Ascending aorta (tissue), 2 donors: ENCODE data around the gene RND3. TPM values are rescaled to one million over a fixed set of nuclear protein-coding genes. Genes with fewer than 3 reads are reported as not detected.

Experiments used
- DNase-seq, 2 donors: peaks; one replicate each; pipeline ENCODE4 v3.0.0-alpha.2; 2019; ENCODE audit warnings: low spot score in 2 of 2
- H3K27ac ChIP-seq, 2 donors: fragments of 200-600 bp; sonication (generic); one replicate each; pipeline ENCODE4 v1.5.1; 2016 to 2017; ENCODE audit warnings: mild to moderate bottlenecking in 1 of 2
- H3K27me3 ChIP-seq: fragments of 200-600 bp; sonication (generic); one replicate; pipeline ENCODE4 v1.5.1; 2017
- H3K36me3 ChIP-seq, 2 donors: fragments of 200-600 bp; sonication (generic); one replicate each; pipeline ENCODE4 v1.5.1; 2016
- H3K4me1 ChIP-seq, 2 donors: fragments of 200-600 bp; sonication (generic); one replicate each; pipeline ENCODE4 v1.5.1; 2016 to 2017; ENCODE audit warnings: mild to moderate bottlenecking in 1 of 2
- H3K4me3 ChIP-seq, 2 donors: fragments of 200-600 bp; sonication (generic); one replicate each; pipeline ENCODE4 v1.5.1; 2016 to 2017; ENCODE audit warnings: mild to moderate bottlenecking in 1 of 2
- H3K9me3 ChIP-seq, 2 donors: fragments of 200-600 bp; sonication (generic); one replicate each; pipeline ENCODE4 v1.5.1; 2016
- CTCF ChIP-seq, 3 experiments: fragments of 200-600 bp in 2 of 3; fragments of 450-650 bp in 1 of 3; sonication (generic) in 2 of 3; IDR thresholded peaks; one replicate each; pipeline ENCODE4 v1.5.1; 2016 to 2019; ENCODE audit warnings: antibody characterized with exemption in 3 of 3, mild to moderate bottlenecking in 1 of 3, moderate library complexity in 1 of 3
- intact Hi-C: fragments of 100-400 bp; cut with DNase I; formaldehyde crosslinking; loops from one replicate; pipeline ENCODE4 v1.15.1; 2023
- total RNA-seq: library from RNA; depleted of rRNA; stranded (reverse); fragments of >200 nt; gene quantifications from one replicate; pipeline ENCODE4 v1.1.0, GENCODE V29; 2016

The RND3 gene
- total RNA-seq, 1 donor from 2014 or later = 10.7 TPM

GRCh38 chr2:150442484-150442883 lies 45.0 kb downstream of the RND3 start:
- no peak for DNase-seq
- Histone ChIP-seq H3K4me1 (no peaks in the 10 kb centered on the region), H3K27ac (no peak overlapping the region), H3K36me3 (no peaks in the 10 kb centered on the region), H3K9me3 (no peaks in the 10 kb centered on the region), H3K4me3 (no peak overlapping the region), H3K27me3 (no peaks in the 10 kb centered on the region)
- TF ChIP-seq CTCF (IDR thresholded peaks at IDR 0.05) = no peak
- intact Hi-C loops = no loop called here

DNA sequence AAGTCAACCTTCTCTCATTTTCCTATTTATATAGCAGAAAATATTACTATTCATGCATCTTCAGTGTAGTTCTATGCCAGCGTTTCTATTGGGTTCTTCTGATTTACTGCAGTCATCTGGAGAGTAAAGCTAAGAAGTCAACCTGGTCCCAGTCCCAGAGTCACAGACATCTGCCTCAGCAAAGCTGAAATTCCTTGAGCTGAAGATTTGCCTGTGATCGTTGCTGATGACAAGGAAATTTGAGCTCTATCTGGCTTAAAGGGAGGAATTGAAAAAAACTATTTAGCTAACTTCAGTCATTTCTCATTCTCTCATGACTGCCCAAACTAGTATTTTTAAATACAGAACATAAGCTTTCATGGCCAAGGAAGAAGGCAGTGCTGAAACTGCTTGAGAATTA lies 45.7 kb downstream of the RND3 start:
- no peak for DNase-seq
- no peaks in the 10 kb centered on the region for H3K4me1 ChIP-seq
- H3K36me3 ChIP-seq = no peaks in the 10 kb centered on the region
- TF ChIP-seq CTCF (IDR thresholded peaks at IDR 0.05) = no peak
- H3K4me3 ChIP-seq = no peak overlapping the region
- no peaks in the 10 kb centered on the region for H3K27me3 ChIP-seq
- intact Hi-C loops = no loop called here
- H3K27ac ChIP-seq = no peak overlapping the region
- H3K9me3 ChIP-seq = no peaks in the 10 kb centered on the region

- Histone ChIP-seq H3K4me1 (no peaks in the 10 kb centered on the region), H3K27me3 (no peaks in the 10 kb centered on the region), H3K36me3 (no peaks in the 10 kb centered on the region), H3K27ac (no peak overlapping the region), H3K9me3 (no peaks in the 10 kb centered on the region), H3K4me3 (no peak overlapping the region)
- intact Hi-C loops = no loop called here
- TF ChIP-seq CTCF (IDR thresholded peaks at IDR 0.05) = no peak
- DNase-seq = no peak
Observed at GRCh38 chr2:150441226-150441625, 46.2 kb downstream of the RND3 start.

DNA sequence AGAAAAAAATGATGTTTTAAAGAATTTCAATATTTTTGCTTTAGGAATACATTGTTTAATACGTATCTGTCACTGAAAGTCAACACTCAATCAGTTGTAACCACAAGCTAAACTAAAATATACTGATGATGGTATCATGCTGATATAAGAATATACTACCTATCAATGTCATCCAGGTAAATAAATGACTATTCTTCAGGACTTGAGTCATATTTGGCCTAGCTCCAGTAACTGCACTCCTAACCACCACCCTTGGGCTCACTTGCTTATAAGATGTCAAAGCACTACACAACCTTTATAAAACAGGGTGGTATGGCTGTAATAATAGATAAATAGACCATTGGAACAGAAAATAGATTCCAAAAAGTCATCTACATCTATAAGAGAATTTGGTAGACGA lies 48.8 kb downstream of the RND3 start:
- intact Hi-C loops = no loop called here
- Histone ChIP-seq H3K9me3 (no peaks in the 10 kb centered on the region), H3K4me3 (no peak overlapping the region), H3K36me3 (no peaks in the 10 kb centered on the region), H3K4me1 (no peaks in the 10 kb centered on the region), H3K27me3 (no peaks in the 10 kb centered on the region), H3K27ac (no peak overlapping the region)
- TF ChIP-seq CTCF (IDR thresholded peaks at IDR 0.05) = no peak
- DNase-seq = no peak

DNA sequence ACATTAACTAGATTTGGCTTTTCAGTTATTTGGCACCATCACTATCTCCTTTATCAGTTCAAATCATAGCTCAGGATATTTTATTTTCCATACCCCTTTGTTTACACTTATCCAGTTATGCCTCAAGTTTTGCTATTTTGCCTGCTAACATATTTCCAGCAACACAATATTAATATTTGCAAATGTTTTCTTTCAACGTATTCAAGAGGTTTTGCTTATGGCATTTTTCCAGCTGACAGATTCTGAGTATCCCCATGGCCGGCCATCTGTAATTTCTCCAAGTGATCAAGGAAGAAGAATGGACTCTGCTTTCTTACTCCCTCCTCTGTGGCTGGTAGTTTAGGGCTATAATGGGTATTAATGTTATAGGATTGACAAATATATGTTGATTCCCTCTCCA lies 49.4 kb downstream of the RND3 start:
- no peaks in the 10 kb centered on the region for H3K36me3 ChIP-seq
- no peak for TF ChIP-seq CTCF (IDR thresholded peaks at IDR 0.05)
- no peaks in the 10 kb centered on the region for H3K9me3 ChIP-seq
- H3K27me3 ChIP-seq = no peaks in the 10 kb centered on the region
- H3K27ac ChIP-seq = no peak overlapping the region
- DNase-seq = no peak
- no peaks in the 10 kb centered on the region for H3K4me1 ChIP-seq
- no peak overlapping the region for H3K4me3 ChIP-seq
- intact Hi-C loops = no loop called here

GRCh38 chr2:150432312-150432625 lies 55.2 kb downstream of the RND3 start:
- DNase-seq = no peak
- Histone ChIP-seq H3K9me3 (no peaks in the 10 kb centered on the region), H3K4me3 (no peak overlapping the region), H3K4me1 (no peaks in the 10 kb centered on the region), H3K27me3 (no peaks in the 10 kb centered on the region), H3K36me3 (no peaks in the 10 kb centered on the region), H3K27ac (no peak overlapping the region)
- TF ChIP-seq CTCF (IDR thresholded peaks at IDR 0.05) = no peak
- intact Hi-C loops = no loop called here
